Heart left ventricle (tissue), 13 donors: ENCODE results near the gene NTNG2.

Experiments used
- CTCF ChIP-seq, 12 donors: fragments of 200-600 bp; sonication (generic) in 4 of 12; IDR thresholded peaks; one replicate each; pipeline versions ENCODE4 v1.5.0 to v1.8.0; 2018 to 2022; ENCODE audit warnings: antibody characterized with exemption in 12 of 12, mild to moderate bottlenecking in 5 of 12
- POLR2A ChIP-seq, 2 donors: fragments of 450-650 bp; IDR thresholded peaks; one replicate each; pipeline ENCODE4 v1.6.1; 2017; ENCODE audit warnings: antibody characterized with exemption in 2 of 2, mild to moderate bottlenecking in 2 of 2, moderate library complexity in 2 of 2
- donor health status: ischemic (EF 13 %, LVEDD 7.1; RV severe dilation, severe dysfunction).
- donor health status: DM: no; HTN: yes; CAD: no.
- donor health status: DM: no; HTN: no; CAD: no.
- donor health status: ischemic (EF 25% LVEDD 6.9; RV normal size, moderate dysfunction).
- donor health status: ischemic (EF 25% LVEDD 5.7; RV mildly dilated, moderate dysfunction).
- donor health status: ischemic (EF 35%, LVEDD 5.7; RV mildly dilated, moderate dysfunction).
- donor health status: nonischemic (EF 11% LVEDD 7.7; RV severe dilation, severe dysfunction).
- donor health status: DM: yes; HTN: yes; CAD: no.
- donor health status: PGD.
- donor health status: ischemic (EF 29% LVEDD 5.4; RV normal size, mild dysfunction).
- donor health status: nonischemic (EF 23%, LVEDD 6.1; RV moderate dilation, normal function).

GRCh38 chr9:132238026-132238972, 76.4 kb downstream of the NTNG2 start:
- TF ChIP-seq POLR2A (IDR thresholded peaks at IDR 0.05) = no peak
- TF ChIP-seq CTCF (IDR thresholded peaks at IDR 0.05) = no peak
